Upper lobe of right lung (tissue), 1 donor: Measurements from ENCODE around the gene PRDM9. TPM values are rescaled to one million over a fixed set of nuclear protein-coding genes. Genes with fewer than 3 reads are reported as not detected.
A peak's percentile ranks its signal among the peaks of the same experiment; 100 is the strongest.
"Not testable (repeated sequence)": the region's sequence is repeated elsewhere in the genome, so short reads cannot be mapped to it uniquely, and the experiment has no call there.

Source experiments
- ATAC-seq: fragments of 200-7000 bp; cut with Tn5 transposase; one replicate; pipeline ENCODE4 v1.9.1; 2020; ENCODE audit warnings: mild to moderate bottlenecking, moderate library complexity
- DNase-seq: peaks from one replicate; pipeline ENCODE4 v3.0.0-alpha.2; 2020
- H3K27ac ChIP-seq: fragments of 200-600 bp; one replicate; pipeline ENCODE4 v1.8.0; 2022
- H3K27me3 ChIP-seq: fragments of 200-600 bp; one replicate; pipeline ENCODE4 v1.8.0; 2022; ENCODE audit warnings: mild to moderate bottlenecking
- H3K36me3 ChIP-seq: fragments of 200-600 bp; one replicate; pipeline ENCODE4 v1.8.0; 2022
- H3K4me1 ChIP-seq: fragments of 200-600 bp; one replicate; pipeline ENCODE4 v1.8.0; 2022
- H3K4me3 ChIP-seq: fragments of 200-600 bp; one replicate; pipeline ENCODE4 v1.8.0; 2022; ENCODE audit warnings: mild to moderate bottlenecking
- H3K9me3 ChIP-seq: fragments of 200-600 bp; one replicate; pipeline ENCODE4 v1.8.0; 2022
- intact Hi-C: fragments of 100-400 bp; cut with DNase I; formaldehyde crosslinking; loops from one replicate; pipeline ENCODE4 v1.11.0; 2022
- total RNA-seq: library from RNA; stranded (reverse); fragmentation: NEBNext Ultra II Directional; extraction: Animal tissue kit (Norgen Biotek cat#: 25700); gene quantifications from one replicate; pipeline ENCODE4 v1.2.1, GENCODE V29; 2021
- TF ChIP-seq, protein P1 (sequence below): fragments of 200-600 bp; IDR thresholded peaks from one replicate; pipeline ENCODE4 v1.8.0; 2022; ENCODE audit warnings: antibody characterized with exemption
- donor health status: DM: no; HTN: yes; CAD: no; lungs with severe emphysema.

PRDM9 gene
- total RNA-seq, 1 donor from 2014 or later: not detected

DNA sequence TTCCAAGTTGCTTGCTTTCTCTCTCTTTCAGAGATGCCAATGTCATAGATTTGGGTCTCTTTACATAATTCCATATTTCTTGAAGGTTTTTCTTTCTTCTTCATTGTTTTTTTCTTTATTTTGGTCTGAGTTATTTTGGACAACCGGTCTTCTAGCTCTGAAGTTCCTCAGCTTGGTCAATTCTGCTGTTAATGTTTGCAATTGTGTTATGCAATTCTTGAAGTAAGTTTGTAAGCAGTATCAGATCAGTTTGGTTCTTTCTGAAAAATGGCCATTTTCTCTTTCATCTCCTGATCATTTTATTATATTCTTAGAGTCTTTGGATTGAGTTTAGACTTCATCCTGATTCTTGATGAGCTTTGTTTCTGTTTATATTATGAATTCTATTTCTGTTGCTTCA is 16.4 kb upstream of the PRDM9 start:
- Histone ChIP-seq H3K27me3 (no peaks in the 10 kb centered on the region), H3K27ac (no peak overlapping the region), H3K9me3 (no peaks in the 10 kb centered on the region), H3K36me3 (no peaks in the 10 kb centered on the region), H3K4me1 (no peaks in the 10 kb centered on the region), H3K4me3 (no peak overlapping the region)
- DNase-seq (no peak), ATAC-seq (no peak)
- TF ChIP-seq, protein P1, sequence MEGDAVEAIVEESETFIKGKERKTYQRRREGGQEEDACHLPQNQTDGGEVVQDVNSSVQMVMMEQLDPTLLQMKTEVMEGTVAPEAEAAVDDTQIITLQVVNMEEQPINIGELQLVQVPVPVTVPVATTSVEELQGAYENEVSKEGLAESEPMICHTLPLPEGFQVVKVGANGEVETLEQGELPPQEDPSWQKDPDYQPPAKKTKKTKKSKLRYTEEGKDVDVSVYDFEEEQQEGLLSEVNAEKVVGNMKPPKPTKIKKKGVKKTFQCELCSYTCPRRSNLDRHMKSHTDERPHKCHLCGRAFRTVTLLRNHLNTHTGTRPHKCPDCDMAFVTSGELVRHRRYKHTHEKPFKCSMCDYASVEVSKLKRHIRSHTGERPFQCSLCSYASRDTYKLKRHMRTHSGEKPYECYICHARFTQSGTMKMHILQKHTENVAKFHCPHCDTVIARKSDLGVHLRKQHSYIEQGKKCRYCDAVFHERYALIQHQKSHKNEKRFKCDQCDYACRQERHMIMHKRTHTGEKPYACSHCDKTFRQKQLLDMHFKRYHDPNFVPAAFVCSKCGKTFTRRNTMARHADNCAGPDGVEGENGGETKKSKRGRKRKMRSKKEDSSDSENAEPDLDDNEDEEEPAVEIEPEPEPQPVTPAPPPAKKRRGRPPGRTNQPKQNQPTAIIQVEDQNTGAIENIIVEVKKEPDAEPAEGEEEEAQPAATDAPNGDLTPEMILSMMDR: no peak
- intact Hi-C loops: no loop called here

DNA sequence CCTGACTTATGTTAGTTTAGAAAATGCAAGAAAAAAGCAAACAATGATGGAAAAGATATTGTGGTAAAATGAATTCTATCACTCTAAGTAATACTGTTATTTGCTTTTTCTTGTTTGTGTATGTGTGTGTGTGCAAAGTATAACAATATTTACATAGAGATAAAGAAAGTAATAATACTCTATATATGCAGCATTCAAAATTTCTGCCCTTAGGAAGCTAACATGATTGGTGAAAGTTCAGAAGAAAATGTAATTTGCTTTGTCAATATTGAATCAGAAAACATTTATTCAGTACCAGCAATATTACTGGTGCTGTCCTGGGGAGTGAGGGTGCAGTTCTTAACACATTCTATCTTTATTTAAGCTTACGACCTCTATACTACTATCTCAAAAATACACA is 12.9 kb upstream of the PRDM9 start:
- intact Hi-C loops: no loop called here
- Histone ChIP-seq H3K27ac (no peak overlapping the region), H3K9me3 (no peaks in the 10 kb centered on the region), H3K36me3 (no peaks in the 10 kb centered on the region), H3K27me3 (no peaks in the 10 kb centered on the region), H3K4me1 (no peaks in the 10 kb centered on the region), H3K4me3 (no peak overlapping the region)
- DNase-seq (no peak), ATAC-seq (no peak)
- TF ChIP-seq, protein P1: no peak

DNA sequence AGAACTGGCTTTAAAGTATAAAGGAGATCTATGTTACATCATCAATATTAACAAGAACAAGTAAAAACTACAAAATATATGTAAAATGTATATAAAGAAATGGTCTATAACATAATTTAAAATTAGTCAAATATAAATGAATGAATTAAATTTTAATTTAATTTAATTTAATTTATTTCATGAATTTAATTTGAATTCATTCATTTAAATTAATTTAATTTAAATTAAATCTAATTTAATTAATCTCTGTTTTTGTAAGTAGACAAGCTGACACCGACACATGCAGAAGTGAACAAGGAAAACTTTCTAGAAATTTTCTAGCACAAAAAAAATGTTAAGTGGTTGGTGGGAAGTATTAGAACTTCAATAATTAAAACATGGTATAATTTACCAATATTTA is 10.8 kb upstream of the PRDM9 start:
- intact Hi-C loops: no loop called here
- Histone ChIP-seq H3K4me1 (no peaks in the 10 kb centered on the region), H3K27ac (no peak overlapping the region), H3K9me3 (no peaks in the 10 kb centered on the region), H3K27me3 (no peaks in the 10 kb centered on the region), H3K36me3 (no peaks in the 10 kb centered on the region), H3K4me3 (no peak overlapping the region)
- DNase-seq: no peak
- no peak for ATAC-seq
- TF ChIP-seq, protein P1: no peak

DNA sequence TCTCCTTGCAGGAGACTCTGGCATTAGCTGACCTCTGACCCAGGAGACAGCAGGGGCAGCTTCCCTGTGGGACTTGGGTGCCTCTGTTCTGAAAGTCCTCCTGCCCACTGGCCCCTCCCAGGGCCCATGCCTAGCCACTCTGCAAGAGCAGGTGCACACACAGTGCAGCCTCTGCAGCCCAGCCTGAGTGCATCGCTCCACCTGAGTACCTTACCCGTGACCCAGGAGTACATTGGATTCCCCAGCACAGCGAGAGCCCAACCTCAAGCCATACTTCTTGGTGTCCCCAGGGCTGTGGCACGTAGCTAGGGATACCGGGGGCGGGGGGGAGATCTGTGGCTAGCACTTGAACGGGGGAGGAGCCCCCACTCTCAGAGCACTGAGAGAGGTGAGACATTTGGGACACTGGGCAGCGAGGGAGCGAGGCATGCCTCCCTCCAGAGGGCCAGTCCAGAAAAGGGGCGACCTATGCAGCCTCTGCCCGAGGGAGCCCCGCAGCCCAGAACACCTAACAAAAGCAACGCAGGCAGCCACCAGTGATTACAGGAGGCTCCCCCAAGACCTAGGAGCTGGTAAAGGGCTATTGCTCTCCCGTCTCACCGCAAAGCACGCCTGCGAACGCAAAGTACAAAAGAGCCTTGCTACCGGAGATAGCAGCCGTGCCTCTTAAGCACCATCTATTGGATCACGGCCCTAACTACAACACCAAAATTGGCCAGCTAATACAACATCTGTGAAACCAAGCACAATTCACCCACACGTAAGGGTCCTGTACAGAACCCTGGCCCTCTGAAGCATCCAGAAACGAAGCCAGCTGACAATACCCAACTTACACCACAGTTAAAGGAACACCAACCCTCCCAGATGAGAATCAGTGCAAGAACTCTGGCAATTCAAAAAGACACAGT is 826 bp upstream of the PRDM9 start:
- peak overlapping the region; percentile 15 for H3K4me3 ChIP-seq
- H3K27me3 ChIP-seq: no peaks in the 10 kb centered on the region
- H3K36me3 ChIP-seq: no peaks in the 10 kb centered on the region
- TF ChIP-seq, protein P1: no peak
- ATAC-seq (peak; percentile 15), DNase-seq (no peak)
- H3K4me1 ChIP-seq: no peaks in the 10 kb centered on the region
- intact Hi-C loops: no loop called here
- no peak overlapping the region for H3K27ac ChIP-seq
- no peaks in the 10 kb centered on the region for H3K9me3 ChIP-seq

DNA sequence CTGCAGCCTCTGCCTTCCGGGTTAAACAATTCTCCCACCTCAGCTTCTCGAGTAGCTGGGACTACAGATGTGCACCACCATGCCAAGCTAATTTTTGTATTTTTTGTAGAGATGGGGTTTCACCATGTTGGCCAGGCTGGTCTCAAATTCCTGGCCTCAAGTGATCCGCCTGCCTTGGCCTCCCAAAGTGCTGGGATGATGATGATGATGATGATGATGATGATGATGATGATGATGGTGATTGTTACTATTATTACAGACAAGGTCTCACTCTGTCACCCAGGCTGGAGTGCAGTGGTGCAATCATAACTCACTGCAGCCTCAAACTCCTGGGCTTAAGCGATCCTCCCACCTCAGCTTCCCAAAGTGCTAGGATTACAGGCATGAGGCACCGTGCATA is 3.0 kb downstream of the PRDM9 start:
- intact Hi-C loops, H3K4me3 ChIP-seq, H3K4me1 ChIP-seq, H3K9me3 ChIP-seq, ATAC-seq, H3K27ac ChIP-seq, DNase-seq, H3K36me3 ChIP-seq, H3K27me3 ChIP-seq: not testable (repeated sequence)

DNA sequence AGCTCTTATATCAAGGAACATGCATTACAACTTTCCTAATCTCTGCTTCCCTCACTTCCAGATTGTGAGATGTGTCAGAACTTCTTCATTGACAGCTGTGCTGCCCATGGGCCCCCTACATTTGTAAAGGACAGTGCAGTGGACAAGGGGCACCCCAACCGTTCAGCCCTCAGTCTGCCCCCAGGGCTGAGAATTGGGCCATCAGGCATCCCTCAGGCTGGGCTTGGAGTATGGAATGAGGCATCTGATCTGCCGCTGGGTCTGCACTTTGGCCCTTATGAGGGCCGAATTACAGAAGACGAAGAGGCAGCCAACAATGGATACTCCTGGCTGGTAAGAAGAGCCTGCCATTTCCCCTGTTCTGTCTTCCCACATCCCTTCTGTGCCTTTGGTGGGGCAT is 15.1 kb downstream of the PRDM9 start:
- no peak for ATAC-seq
- H3K4me1 ChIP-seq: no peaks in the 10 kb centered on the region
- intact Hi-C loops: no loop called here
- TF ChIP-seq, protein P1: no peak
- H3K27me3 ChIP-seq: no peaks in the 10 kb centered on the region
- no peak overlapping the region for H3K4me3 ChIP-seq
- DNase-seq: no peak
- H3K9me3 ChIP-seq: no peaks in the 10 kb centered on the region
- H3K27ac ChIP-seq: no peak overlapping the region
- H3K36me3 ChIP-seq: no peaks in the 10 kb centered on the region
